ENCODE results near the gene GJC1. TPM values are rescaled to one million over a fixed set of nuclear protein-coding genes. Genes with fewer than 3 reads are reported as not detected.

GJC1 gene
- total and polyA plus RNA-seq, 2 of the 8 experiments (the other 6 are each of a cell fraction or from before 2014, with no cell fraction given) = 29.1 to 154 TPM

DNA sequence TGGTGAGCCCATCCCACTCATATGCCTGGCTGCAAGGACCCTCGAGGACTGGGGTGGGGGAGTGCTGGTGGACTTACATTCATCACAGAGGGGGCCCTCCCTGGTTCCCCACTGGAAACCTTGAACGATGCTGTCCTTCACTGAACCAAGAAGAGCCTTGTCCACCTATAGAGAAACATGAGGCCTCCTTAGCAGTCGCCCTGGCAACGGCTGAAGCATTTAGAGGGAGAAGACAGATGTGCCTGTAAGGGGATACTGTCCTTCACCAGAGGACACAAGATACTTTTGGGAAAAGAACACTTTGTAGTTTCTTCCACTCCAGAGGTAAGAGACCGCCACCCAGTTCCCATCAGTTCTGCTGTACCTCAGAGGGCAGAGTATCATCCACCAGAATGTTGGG is 24.1 kb upstream of the GJC1 start:
- H3K27me3 ChIP-seq (replicated peaks in 1 of 4; ENCODE audit: control insufficient read depth in 3 of 4, extremely low read depth in 1 of 4, insufficient read depth in 3 of 4, low read length in 3 of 4) = no peaks in the 10 kb centered on the region
- H2BK5ac ChIP-seq (ENCODE audit: low read depth, low read length) = no peak overlapping the region
- H2BK15ac ChIP-seq (ENCODE audit: low read length) = no peak overlapping the region
- no peak overlapping the region for H3K4me2 ChIP-seq (ENCODE audit: insufficient read depth in 1 of 2, low read depth in 2 of 2, low read length in 2 of 2)
- no peak overlapping the region for H3K27ac ChIP-seq (ENCODE audit: low read depth, low read length)
- FAIRE-seq (no peak), DNase-seq (ENCODE audit: low read depth in 1 of 2, low spot score in 2 of 2) (no peak)
- no peak overlapping the region for H2BK12ac ChIP-seq (ENCODE audit: low read depth, low read length)
- no peak overlapping the region for H3K4ac ChIP-seq (replicated peaks; ENCODE audit: insufficient read length, low read depth, low read length)
- WGBS, 2 experiments (ENCODE audit: extremely low coverage in 1 of 2, insufficient coverage in 1 of 2, insufficient read length in 1 of 2, insufficient replicate concordance in 2 of 2, low coverage in 1 of 2, low lambda C conversion rate in 2 of 2, missing lambda C conversion rate in 1 of 2) = 89% methylated on average over 5 of the region's 5 CpGs; no CpG with 5 or more reads in 1 of the 2 experiments
- no peak overlapping the region for H3K9ac ChIP-seq (replicated peaks in 1 of 4; ENCODE audit: extremely low read depth in 1 of 4, low read depth in 3 of 4, low read length in 3 of 4)
- no peak overlapping the region for H4K8ac ChIP-seq (ENCODE audit: extremely low read depth, insufficient read depth, low read length)
- no peak overlapping the region for H4K91ac ChIP-seq (replicated peaks; ENCODE audit: insufficient read length, low read length)
- no peak overlapping the region for H4K5ac ChIP-seq (ENCODE audit: insufficient read length, low read depth, low read length)
- H4K20me1 ChIP-seq (replicated peaks in 1 of 2; ENCODE audit: control insufficient read depth in 1 of 2, insufficient read depth in 2 of 2, low read length in 2 of 2) = peaks cover 0 to 1% of the 10 kb centered on the region in 2 experiments
- H3K9me3 ChIP-seq (ENCODE audit: insufficient read depth in 2 of 2, low read depth in 1 of 2, low read length in 1 of 2) = no peaks in the 10 kb centered on the region
- H3K14ac ChIP-seq (ENCODE audit: insufficient read length) = no peak overlapping the region
- H2AFZ ChIP-seq (ENCODE audit: low read length) = no peak overlapping the region
- H3K36me3 ChIP-seq (ENCODE audit: control insufficient read depth in 2 of 4, insufficient read depth in 4 of 4, low read length in 3 of 4) = peaks cover 31 to 85% (median 63%) of the 10 kb centered on the region in 4 experiments
- H3K4me3 ChIP-seq (ENCODE audit: extremely low read depth in 1 of 4, insufficient read depth in 2 of 4, low read depth in 3 of 4, low read length in 4 of 4) = no peak overlapping the region
- H2BK120ac ChIP-seq (replicated peaks; ENCODE audit: low read depth, low read length) = no peak overlapping the region
- H2AK5ac ChIP-seq (ENCODE audit: low read depth, low read length) = no peak overlapping the region
- H3K79me1 ChIP-seq (ENCODE audit: low read depth, low read length) = no peaks in the 10 kb centered on the region
- H3K23me2 ChIP-seq (ENCODE audit: low read depth, low read length) = no peaks in the 10 kb centered on the region
- no peak overlapping the region for H3K18ac ChIP-seq (ENCODE audit: extremely low read depth, low read length)
- POLR2A ChIA-PET (ENCODE audit: partially characterized antibody) = interaction anchor here (1.2 kb wide), 1 partner anchor 28 kb away, joined by 5 read pairs; no protein-coding TSS in a partner anchor
- no peak overlapping the region for H3K56ac ChIP-seq (replicated peaks; ENCODE audit: insufficient read length, low read depth, low read length)
- H2BK20ac ChIP-seq (ENCODE audit: low read length) = no peak overlapping the region
- H3K4me1 ChIP-seq (replicated peaks in 1 of 4; ENCODE audit: control insufficient read depth in 3 of 4, insufficient read depth in 4 of 4, low read length in 3 of 4) = no peaks in the 10 kb centered on the region
- no peak overlapping the region for H3K23ac ChIP-seq (ENCODE audit: insufficient read length)
- CTCF ChIA-PET (ENCODE audit: partially characterized antibody) = interaction anchor here (0.8 to 28.4 kb wide), 6 partner anchors 9 to 80 kb away, joined by 3 to 577 read pairs (median 5); no protein-coding TSS in a partner anchor
- H3K79me2 ChIP-seq (ENCODE audit: control insufficient read depth in 1 of 2, insufficient read depth in 2 of 2, low read length in 2 of 2) = no peaks in the 10 kb centered on the region
- TF ChIP-seq SAP30 (IDR thresholded peaks at IDR 0.05; ENCODE audit: insufficient read depth, insufficient replicate concordance, low read length) (no peak), RFX5 (IDR thresholded peaks at IDR 0.05; ENCODE audit: borderline replicate concordance, low read depth, low read length) (no peak), SIX5 (IDR thresholded peaks at IDR 0.05; ENCODE audit: low read depth, low read length) (no peak), TBP (IDR thresholded peaks at IDR 0.05; ENCODE audit: low read depth, low read length) (no peak), RAD21 (IDR thresholded peaks at IDR 0.05 in 1 of 2, conservative IDR thresholded peaks at IDR 0.05 in 1 of 2; ENCODE audit: low read depth in 2 of 2, low read length in 2 of 2) (no peak), TEAD4 (IDR thresholded peaks at IDR 0.05; ENCODE audit: low read depth, low read length) (no peak), RBBP5 (IDR thresholded peaks at IDR 0.05; ENCODE audit: borderline replicate concordance, low read depth, low read length) (no peak), FOSL1 (IDR thresholded peaks at IDR 0.05; ENCODE audit: insufficient read depth, low read depth, low read length) (no peak), NRF1 (IDR thresholded peaks at IDR 0.05; ENCODE audit: low read depth, low read length) (no peak), SUZ12 (IDR thresholded peaks at IDR 0.05; ENCODE audit: low read length) (no peak)
- TF ChIP-seq, protein P1, sequence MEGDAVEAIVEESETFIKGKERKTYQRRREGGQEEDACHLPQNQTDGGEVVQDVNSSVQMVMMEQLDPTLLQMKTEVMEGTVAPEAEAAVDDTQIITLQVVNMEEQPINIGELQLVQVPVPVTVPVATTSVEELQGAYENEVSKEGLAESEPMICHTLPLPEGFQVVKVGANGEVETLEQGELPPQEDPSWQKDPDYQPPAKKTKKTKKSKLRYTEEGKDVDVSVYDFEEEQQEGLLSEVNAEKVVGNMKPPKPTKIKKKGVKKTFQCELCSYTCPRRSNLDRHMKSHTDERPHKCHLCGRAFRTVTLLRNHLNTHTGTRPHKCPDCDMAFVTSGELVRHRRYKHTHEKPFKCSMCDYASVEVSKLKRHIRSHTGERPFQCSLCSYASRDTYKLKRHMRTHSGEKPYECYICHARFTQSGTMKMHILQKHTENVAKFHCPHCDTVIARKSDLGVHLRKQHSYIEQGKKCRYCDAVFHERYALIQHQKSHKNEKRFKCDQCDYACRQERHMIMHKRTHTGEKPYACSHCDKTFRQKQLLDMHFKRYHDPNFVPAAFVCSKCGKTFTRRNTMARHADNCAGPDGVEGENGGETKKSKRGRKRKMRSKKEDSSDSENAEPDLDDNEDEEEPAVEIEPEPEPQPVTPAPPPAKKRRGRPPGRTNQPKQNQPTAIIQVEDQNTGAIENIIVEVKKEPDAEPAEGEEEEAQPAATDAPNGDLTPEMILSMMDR (IDR thresholded peaks at IDR 0.05; ENCODE audit: control extremely low read depth in 1 of 3, insufficient read depth in 1 of 3, low read depth in 1 of 3, low read length in 3 of 3) = no peak

All from H1 (cell line).